Activated T-helper 17 cell treated with anti-CD3 and anti-CD28 coated beads, Interleukin-2, amount 50 U/mL, for 72 hours (primary cell): ENCODE measurements around the gene CENPE. TPM values are rescaled to one million over a fixed set of nuclear protein-coding genes. Genes with fewer than 3 reads are reported as not detected.
"Not testable (repeated sequence)": the region's sequence is repeated elsewhere in the genome, so short reads cannot be mapped to it uniquely, and the experiment has no call there.

Experiments used
- ATAC-seq: fragments of 150-1000 bp; cut with Tn5 transposase; replicated peaks from 2 replicates; pipeline ENCODE4 v1.10.0; 2021; ENCODE audit warnings: mild to moderate bottlenecking, moderate library complexity
- H3K27ac Mint-ChIP-seq: one replicate; pipeline ENCODE4 v1.8.0; 2022; ENCODE audit warnings: mixed read lengths
- H3K27me3 Mint-ChIP-seq: one replicate; pipeline ENCODE4 v1.8.0; 2022; ENCODE audit warnings: mixed read lengths
- H3K36me3 Mint-ChIP-seq: one replicate; pipeline ENCODE4 v1.8.0; 2022; ENCODE audit warnings: low read depth, mild to moderate bottlenecking, mixed read lengths
- H3K4me1 Mint-ChIP-seq: one replicate; pipeline ENCODE4 v1.8.0; 2022; ENCODE audit warnings: mixed read lengths
- H3K4me3 Mint-ChIP-seq: one replicate; pipeline ENCODE4 v1.8.0; 2022; ENCODE audit warnings: mild to moderate bottlenecking, mixed read lengths
- H3K9me3 Mint-ChIP-seq: one replicate; pipeline ENCODE4 v1.8.0; 2022; ENCODE audit warnings: mixed read lengths
- total RNA-seq, 2 donors: library from RNA; stranded (reverse); gene quantifications; one replicate each; pipeline ENCODE4 v1.2.3, GENCODE V29; 2022

The CENPE gene
- 10 to 100 TPM; 39.4 to 50.2 TPM for total RNA-seq

DNA sequence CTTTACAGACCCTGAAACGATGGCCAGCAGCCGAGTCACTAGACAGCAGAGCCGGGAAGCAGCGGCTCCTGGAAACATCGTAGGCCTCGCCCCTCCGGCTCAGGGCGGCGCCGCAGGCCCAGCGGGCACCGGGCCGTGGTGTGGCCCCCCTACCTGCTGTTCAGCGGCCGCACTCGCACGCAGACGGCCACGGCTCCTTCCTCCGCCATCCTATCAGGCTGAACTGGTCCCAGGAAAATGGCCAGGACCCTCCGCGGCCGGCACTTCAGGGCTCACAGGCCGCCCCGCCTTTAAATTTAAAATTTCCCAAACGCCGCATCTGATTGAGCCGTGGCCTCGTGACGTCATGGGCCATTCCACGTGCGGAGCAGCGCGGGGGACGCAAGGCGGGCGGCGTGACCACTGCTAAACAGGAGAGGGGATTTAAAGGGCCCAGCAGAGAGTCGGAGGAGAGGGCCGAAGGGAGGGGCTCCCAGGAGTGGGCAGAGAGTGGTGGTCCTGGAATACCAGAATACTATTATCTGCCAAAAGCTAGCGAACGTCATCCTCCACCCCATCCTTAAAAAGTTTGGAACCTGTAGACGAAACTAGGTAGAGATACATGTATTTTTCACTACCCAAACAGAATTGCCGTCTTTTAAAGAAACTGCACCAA is at the start of gene CENPE:
CENPE (minus strand) TSS at position 233 of the 655 bp plus-strand sequence; CDS start at position 209, 24 bp downstream.
- Mint-ChIP-seq H3K36me3 (peaks cover 23% of the 10 kb centered on the region), H3K4me1 (peaks cover 9% of the 10 kb centered on the region), H3K27ac (peak within 1 kb of the TSS; percentile 97), H3K4me3 (peak within 1 kb of the TSS; percentile 92), H3K27me3 (peaks cover 10% of the 10 kb centered on the region), H3K9me3 (no peaks in the 10 kb centered on the region)
- peak; percentile 89 for ATAC-seq

GRCh38 chr4:103244251-103244650 is 46.1 kb upstream of the CENPE start:
- Mint-ChIP-seq H3K4me1 (no peaks in the 10 kb centered on the region), H3K27me3 (peaks cover 12% of the 10 kb centered on the region), H3K36me3 (no peaks in the 10 kb centered on the region), H3K4me3 (no peak overlapping the region), H3K27ac (no peak overlapping the region), H3K9me3 (peaks cover 6% of the 10 kb centered on the region)
- no peak for ATAC-seq

DNA sequence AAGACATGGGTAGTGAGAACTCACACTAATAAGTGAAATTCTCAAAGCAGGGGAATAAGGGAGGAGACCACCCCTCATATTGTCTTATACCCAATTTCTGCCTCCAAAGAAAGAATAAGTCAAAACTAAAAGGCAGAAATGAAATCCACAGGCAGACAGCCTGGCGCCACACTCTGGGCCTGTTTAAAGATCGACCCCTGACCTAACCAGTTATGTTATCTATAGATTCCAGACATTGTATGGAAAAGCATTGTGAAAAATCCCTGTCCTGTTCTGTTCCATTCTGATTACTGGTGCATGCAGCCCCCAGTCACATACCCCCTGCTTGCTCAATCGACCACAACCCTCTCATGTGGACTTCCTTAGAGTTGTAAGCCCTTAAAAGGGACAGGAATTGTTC is 32.8 kb upstream of the CENPE start:
- not testable (repeated sequence) for H3K27ac Mint-ChIP-seq, H3K4me1 Mint-ChIP-seq, H3K4me3 Mint-ChIP-seq, H3K9me3 Mint-ChIP-seq, ATAC-seq, H3K36me3 Mint-ChIP-seq
- H3K27me3 Mint-ChIP-seq = peaks cover 12% of the 10 kb centered on the region

DNA sequence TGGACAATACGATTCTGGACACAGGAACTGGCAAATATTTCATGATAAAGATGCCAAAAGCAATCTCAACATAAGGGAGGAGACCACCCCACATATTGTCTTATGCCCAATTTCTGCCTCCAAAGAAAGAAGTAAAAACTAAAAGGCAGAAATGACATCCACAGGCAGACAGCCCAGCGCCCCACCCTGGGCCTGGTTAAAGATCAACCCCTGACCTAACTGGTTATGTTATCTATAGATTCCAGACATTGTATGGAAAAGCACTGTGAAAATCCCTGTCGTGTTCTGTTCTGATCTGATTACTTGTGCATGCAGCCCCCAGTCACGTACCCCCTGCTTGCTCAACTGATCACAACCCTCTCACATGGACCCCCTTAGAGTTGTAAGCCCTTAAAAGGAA is 25.4 kb upstream of the CENPE start:
- not testable (repeated sequence) for ATAC-seq, H3K4me3 Mint-ChIP-seq, H3K27ac Mint-ChIP-seq, H3K9me3 Mint-ChIP-seq, H3K36me3 Mint-ChIP-seq, H3K4me1 Mint-ChIP-seq, H3K27me3 Mint-ChIP-seq

DNA sequence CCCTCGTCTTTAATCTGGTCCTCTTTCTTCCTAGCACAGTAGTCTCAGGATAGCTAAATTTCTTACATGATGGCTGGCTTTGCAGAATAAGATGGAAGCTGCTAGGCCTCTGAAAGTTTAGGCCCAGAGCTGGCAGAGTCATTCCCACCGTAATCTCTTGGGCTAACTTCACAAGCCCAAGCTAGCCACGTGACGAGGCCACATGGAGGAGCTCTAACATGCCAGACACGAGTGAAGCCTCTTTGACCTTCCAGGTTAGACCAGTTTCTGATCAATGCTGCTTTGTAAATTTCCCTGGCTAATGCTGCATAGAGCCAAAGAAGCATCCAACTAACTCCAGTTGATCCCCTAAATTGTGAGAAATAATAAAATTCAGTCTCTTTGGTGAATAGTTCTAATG is 9.5 kb upstream of the CENPE start:
- Mint-ChIP-seq H3K27me3 (peaks cover 4% of the 10 kb centered on the region), H3K27ac (no peak overlapping the region), H3K4me1 (no peaks in the 10 kb centered on the region), H3K36me3 (no peaks in the 10 kb centered on the region), H3K9me3 (no peaks in the 10 kb centered on the region), H3K4me3 (no peak overlapping the region)
- ATAC-seq = no peak

DNA sequence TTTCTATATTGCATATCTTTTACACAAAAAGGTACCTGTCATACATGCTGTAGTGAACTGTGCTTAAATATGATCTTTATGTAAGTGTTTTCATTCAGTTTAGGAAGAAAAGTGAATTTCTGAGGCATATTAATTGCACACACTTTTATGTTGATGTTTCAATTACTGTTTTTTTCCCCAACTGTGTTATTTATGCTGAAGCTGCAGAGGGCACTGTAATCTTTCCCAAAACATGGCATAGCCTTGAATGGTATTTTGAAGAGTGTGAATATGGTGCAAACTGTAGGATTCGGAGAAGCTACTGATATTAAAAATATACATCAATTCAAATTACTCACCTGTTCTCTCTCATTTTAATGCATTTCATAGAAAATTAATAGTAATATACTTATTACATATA is 6.0 kb upstream of the CENPE start:
- Mint-ChIP-seq H3K27me3 (peaks cover 10% of the 10 kb centered on the region), H3K9me3 (no peaks in the 10 kb centered on the region), H3K36me3 (no peaks in the 10 kb centered on the region), H3K4me1 (no peaks in the 10 kb centered on the region), H3K4me3 (no peak overlapping the region), H3K27ac (no peak overlapping the region)
- no peak for ATAC-seq

DNA sequence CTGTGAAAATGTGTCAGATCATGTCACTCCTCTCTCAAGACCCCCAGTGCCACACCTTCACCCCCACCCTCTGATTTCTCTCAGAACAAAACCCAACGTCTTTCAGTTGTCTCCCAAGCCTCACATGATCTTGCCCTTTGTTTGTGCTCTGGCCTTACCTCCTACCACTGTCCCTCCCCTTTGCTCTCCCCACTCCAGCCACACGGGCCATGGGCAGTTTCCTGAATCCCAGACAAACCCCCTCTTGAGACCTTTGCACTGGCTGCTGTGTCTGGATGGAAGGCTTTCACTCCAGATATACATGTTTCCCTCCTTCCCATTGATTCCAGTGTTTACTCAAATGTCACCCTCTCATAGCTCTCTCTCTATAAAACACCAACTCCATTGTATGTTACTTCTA is 3.6 kb upstream of the CENPE start:
- Mint-ChIP-seq H3K36me3 (no peaks in the 10 kb centered on the region), H3K4me3 (no peak overlapping the region), H3K9me3 (no peaks in the 10 kb centered on the region), H3K27me3 (peaks cover 10% of the 10 kb centered on the region), H3K27ac (no peak overlapping the region), H3K4me1 (peaks cover 9% of the 10 kb centered on the region)
- ATAC-seq = no peak

GRCh38 chr4:103201253-103201652 is 3.1 kb upstream of the CENPE start:
- Mint-ChIP-seq H3K27ac (no peak overlapping the region), H3K36me3 (no peaks in the 10 kb centered on the region), H3K27me3 (peaks cover 10% of the 10 kb centered on the region), H3K4me3 (no peak overlapping the region), H3K4me1 (peaks cover 9% of the 10 kb centered on the region), H3K9me3 (no peaks in the 10 kb centered on the region)
- no peak for ATAC-seq

DNA sequence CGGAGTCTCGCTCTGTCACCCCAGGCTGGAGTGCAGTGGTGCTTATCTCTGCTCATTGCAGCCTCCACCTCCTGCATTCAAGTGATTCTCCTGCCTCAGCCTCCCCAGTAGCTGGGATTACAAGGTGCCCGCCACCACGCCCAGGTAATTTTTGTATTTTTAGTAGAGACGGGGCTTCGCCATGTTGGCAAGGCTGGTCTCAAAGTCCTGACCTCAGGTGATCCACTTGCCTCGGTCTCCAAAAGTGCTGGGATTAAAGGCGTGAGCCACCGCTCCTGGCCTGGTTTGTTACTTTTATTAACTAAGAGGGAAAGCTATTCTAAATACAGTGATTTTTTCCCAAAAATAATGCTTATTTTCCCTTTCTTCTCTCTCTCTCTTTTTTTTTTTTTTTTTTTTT is 866 bp upstream of the CENPE start:
- Mint-ChIP-seq H3K9me3 (no peaks in the 10 kb centered on the region), H3K27ac (peak overlapping the region; percentile 97), H3K4me3 (peak overlapping the region; percentile 92), H3K4me1 (peaks cover 9% of the 10 kb centered on the region), H3K27me3 (peaks cover 10% of the 10 kb centered on the region), H3K36me3 (peaks cover 19% of the 10 kb centered on the region)
- no peak for ATAC-seq

- Mint-ChIP-seq H3K4me3 (peak overlapping the region; percentile 92), H3K27ac (peak overlapping the region; percentile 97), H3K4me1 (peaks cover 9% of the 10 kb centered on the region), H3K36me3 (peaks cover 23% of the 10 kb centered on the region), H3K9me3 (no peaks in the 10 kb centered on the region), H3K27me3 (peaks cover 10% of the 10 kb centered on the region)
- ATAC-seq = peak; percentile 63
These were observed 405 bp downstream of the CENPE start for GRCh38 chr4:103197765-103198110.

DNA sequence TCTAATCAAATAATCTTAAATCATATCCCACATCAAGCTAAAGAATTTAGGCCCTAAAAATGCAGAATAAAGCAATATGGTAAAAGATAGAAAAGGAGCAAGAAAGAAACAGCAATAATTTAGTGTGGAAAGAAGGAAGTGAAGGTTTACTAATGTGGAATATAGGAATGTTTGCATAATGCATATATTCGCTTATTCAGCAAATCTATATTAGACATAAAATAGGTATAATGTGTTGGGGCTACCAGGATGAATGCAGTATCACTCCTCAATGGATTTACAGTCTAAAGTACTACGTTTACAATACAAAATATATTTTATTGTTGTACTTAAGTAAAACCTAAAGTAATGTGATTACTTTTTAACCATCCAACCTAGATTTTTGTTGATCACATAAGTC is 4.7 kb downstream of the CENPE start:
- no peak for ATAC-seq
- no peak overlapping the region for H3K4me3 Mint-ChIP-seq
- peaks cover 9% of the 10 kb centered on the region for H3K4me1 Mint-ChIP-seq
- no peaks in the 10 kb centered on the region for H3K9me3 Mint-ChIP-seq
- peaks cover 23% of the 10 kb centered on the region for H3K36me3 Mint-ChIP-seq
- no peak overlapping the region for H3K27ac Mint-ChIP-seq
- H3K27me3 Mint-ChIP-seq = no peaks in the 10 kb centered on the region

DNA sequence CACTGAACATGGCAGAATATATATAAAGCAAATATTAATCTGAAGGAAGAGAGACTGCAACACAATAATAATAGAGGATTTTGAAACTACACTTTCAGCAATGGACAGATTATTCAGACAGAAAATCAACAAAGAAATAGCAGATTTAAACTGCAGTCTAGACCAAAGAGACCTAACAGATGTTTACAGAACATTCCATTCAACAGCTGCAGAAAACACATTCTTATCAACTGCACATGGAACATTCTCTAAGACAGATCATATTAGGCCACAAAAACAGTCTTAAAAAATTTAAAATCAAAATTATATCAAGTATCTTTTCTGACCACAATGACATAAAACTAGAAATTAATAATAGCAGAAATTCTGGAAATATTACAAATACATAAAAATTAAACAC is 27.1 kb downstream of the CENPE start:
- H3K27ac Mint-ChIP-seq = no peak overlapping the region
- no peak for ATAC-seq
- no peaks in the 10 kb centered on the region for H3K4me1 Mint-ChIP-seq
- H3K27me3 Mint-ChIP-seq = no peaks in the 10 kb centered on the region
- H3K9me3 Mint-ChIP-seq = peaks cover 15% of the 10 kb centered on the region
- H3K4me3 Mint-ChIP-seq = no peak overlapping the region
- peaks cover 33% of the 10 kb centered on the region for H3K36me3 Mint-ChIP-seq

DNA sequence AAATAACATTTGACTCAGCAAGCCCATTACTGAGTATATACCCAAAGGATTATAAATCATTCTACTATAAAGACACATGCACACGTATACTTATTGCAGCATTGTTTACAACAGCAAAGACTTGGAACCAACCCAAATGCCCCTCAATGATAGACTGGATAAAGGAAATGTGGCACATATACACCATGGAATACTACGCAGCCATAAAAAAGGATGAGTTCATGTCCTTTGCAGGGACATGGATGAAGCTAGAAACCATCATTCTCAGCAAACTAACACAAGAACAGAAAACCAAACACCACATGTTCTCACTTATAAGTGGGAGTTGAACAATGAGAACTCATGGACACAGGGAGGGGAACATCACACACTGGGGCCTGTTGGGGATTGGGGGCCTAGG is 28.4 kb downstream of the CENPE start:
- not testable (repeated sequence) for ATAC-seq
- peaks cover 15% of the 10 kb centered on the region for H3K9me3 Mint-ChIP-seq

GRCh38 chr4:103168993-103169392 is 29.1 kb downstream of the CENPE start:
- Mint-ChIP-seq H3K9me3 (peaks cover 15% of the 10 kb centered on the region), H3K4me1 (no peaks in the 10 kb centered on the region), H3K27me3 (no peaks in the 10 kb centered on the region), H3K36me3 (peaks cover 33% of the 10 kb centered on the region), H3K27ac (no peak overlapping the region), H3K4me3 (no peak overlapping the region)
- no peak for ATAC-seq

More for the DNA sequence above, 28.4 kb downstream of the CENPE start:
- not testable (repeated sequence) for H3K27ac Mint-ChIP-seq, H3K27me3 Mint-ChIP-seq, H3K4me1 Mint-ChIP-seq, H3K4me3 Mint-ChIP-seq
- H3K36me3 Mint-ChIP-seq = peaks cover 33% of the 10 kb centered on the region

DNA sequence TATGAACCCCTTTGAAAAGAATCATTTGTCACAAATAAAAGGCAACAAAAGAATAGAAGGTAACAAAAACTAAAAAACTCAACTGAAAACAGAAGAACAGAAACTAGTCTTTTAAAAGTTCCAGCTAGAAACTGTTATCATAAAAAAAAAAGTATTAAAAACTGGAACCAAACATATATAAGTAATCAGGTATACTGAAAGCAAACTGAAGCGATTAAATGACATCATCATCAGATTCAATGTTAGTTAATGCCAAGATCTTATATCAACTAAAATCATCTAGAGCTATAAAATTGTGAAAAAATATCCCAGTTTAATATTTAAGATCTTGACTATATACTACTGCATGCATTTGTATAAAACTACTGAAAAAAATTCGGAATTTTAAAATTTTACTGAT is 36.0 kb downstream of the CENPE start:
- Mint-ChIP-seq H3K27me3 (no peaks in the 10 kb centered on the region), H3K27ac (no peak overlapping the region), H3K4me1 (no peaks in the 10 kb centered on the region), H3K9me3 (no peaks in the 10 kb centered on the region), H3K4me3 (no peak overlapping the region), H3K36me3 (peaks cover 11% of the 10 kb centered on the region)
- no peak for ATAC-seq

DNA sequence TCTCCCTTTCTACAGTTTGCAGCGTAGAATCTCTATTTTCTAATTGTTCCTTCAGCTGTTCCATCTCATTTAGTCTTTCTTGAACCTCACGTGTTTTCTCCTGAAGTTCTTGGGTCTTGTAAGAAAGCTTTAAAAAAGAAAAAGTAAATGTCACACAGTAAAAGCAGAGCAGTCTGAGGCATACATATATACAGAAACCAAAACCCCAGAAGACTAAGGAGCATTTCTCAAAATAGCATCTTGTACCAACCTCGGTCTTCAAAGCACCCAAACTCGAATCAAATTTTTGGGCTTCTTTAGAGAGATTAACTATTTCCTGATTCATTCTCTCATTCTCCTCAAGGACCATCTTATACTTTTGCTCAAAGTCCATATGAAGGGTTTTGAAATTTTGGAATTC is 39.4 kb downstream of the CENPE start:
- no peaks in the 10 kb centered on the region for H3K9me3 Mint-ChIP-seq
- H3K36me3 Mint-ChIP-seq = peaks cover 18% of the 10 kb centered on the region

More for the DNA sequence above, 39.4 kb downstream of the CENPE start:
- Mint-ChIP-seq H3K27me3 (no peaks in the 10 kb centered on the region), H3K4me1 (no peaks in the 10 kb centered on the region), H3K27ac (no peak overlapping the region), H3K4me3 (no peak overlapping the region)
- ATAC-seq = no peak
